Panc1 (cell line): ENCODE measurements around the gene CANT1. TPM values are rescaled to one million over a fixed set of nuclear protein-coding genes. Genes with fewer than 3 reads are reported as not detected.

ENCODE experiments used
- ATAC-seq: fragments of 200-7000 bp; cut with Tn5 transposase; 2 replicates; pipeline ENCODE4 v1.9.1; 2020; ENCODE audit warnings: mild to moderate bottlenecking, moderate library complexity
- BruUV-seq: library from RNA; stranded (reverse); fragments of 400-500 nt; replicated peaks from 2 replicates; lab custom pipeline; 2021; lab: Mats Ljungman, UMichigan
- CTCF ChIA-PET: fragments of 300-600 bp; sonication (Branson Sonifier 250); formaldehyde crosslinking; loops from one replicate; lab custom pipeline; 2022; ENCODE audit warnings: antibody characterized with exemption; lab: Charles Lee
- POLR2A ChIA-PET: fragments of 300-600 bp; sonication (Branson Sonifier 250); formaldehyde crosslinking; loops from one replicate; lab custom pipeline; 2022; ENCODE audit warnings: antibody characterized with exemption; lab: Charles Lee
- DNase-seq: peaks from one replicate; pipeline ENCODE4 v3.0.0-alpha.2; 2010; ENCODE audit warnings: low read depth, low spot score
- H3K27ac ChIP-seq: 2 replicates; pipeline ENCODE4 v1.5.1; 2011; ENCODE audit warnings: mild to moderate bottlenecking, low read length, inconsistent platforms
- H3K27me3 ChIP-seq: fragments of 200-500 bp; sonication (Bioruptor generic); 2 replicates; pipeline ENCODE4 v1.6.0; 2014; ENCODE audit warnings: low read length, inconsistent platforms; ENCODE audit not compliant: control insufficient read depth, insufficient read depth
- H3K36me3 ChIP-seq: fragments of 200-500 bp; sonication (Bioruptor generic); 2 replicates; pipeline ENCODE4 v1.5.1; 2014; ENCODE audit warnings: inconsistent platforms, mild to moderate bottlenecking, low read length, moderate library complexity; ENCODE audit not compliant: control insufficient read depth, insufficient read depth
- H3K4me1 ChIP-seq: 2 replicates; pipeline ENCODE4 v1.5.1; 2011; ENCODE audit warnings: inconsistent platforms, mild to moderate bottlenecking, low read length, moderate library complexity; ENCODE audit not compliant: control insufficient read depth, insufficient read depth
- H3K4me3 ChIP-seq, 2 experiments: 2 replicates each; pipeline ENCODE4 v1.5.1; 2011 to 2012; ENCODE audit warnings: low read depth in 2 of 2, low read length in 2 of 2, mild to moderate bottlenecking in 2 of 2, inconsistent platforms in 1 of 2, moderate library complexity in 1 of 2
- H3K9me3 ChIP-seq: fragments of 200-500 bp; sonication (Bioruptor generic); 2 replicates; pipeline ENCODE4 v1.5.1; 2014; ENCODE audit warnings: low read depth, mild to moderate bottlenecking, inconsistent platforms, low read length, moderate library complexity; ENCODE audit not compliant: control insufficient read depth, insufficient read depth
- POLR2AphosphoS5 ChIP-seq: IDR thresholded peaks from 2 replicates; pipeline ENCODE4 v1.6.1; 2012; ENCODE audit warnings: mild to moderate bottlenecking, low read depth, low read length, moderate library complexity
- REST ChIP-seq, 2 experiments: IDR thresholded peaks; 2 replicates each; pipeline ENCODE4 v1.6.1; 2011 to 2012; ENCODE audit warnings: low read depth in 2 of 2, control low read depth in 1 of 2, low read length in 1 of 2, mild to moderate bottlenecking in 1 of 2, moderate library complexity in 1 of 2; ENCODE audit not compliant: insufficient read depth in 1 of 2
- SIN3A ChIP-seq: IDR thresholded peaks from 2 replicates; pipeline ENCODE4 v1.6.1; 2012; ENCODE audit warnings: low read depth, mild to moderate bottlenecking, low read length, moderate library complexity, borderline replicate concordance; ENCODE audit not compliant: insufficient read depth
- TCF7L2 ChIP-seq: IDR thresholded peaks from 2 replicates; pipeline ENCODE4 v1.6.1; 2011; ENCODE audit warnings: mild to moderate bottlenecking, low read depth, low read length, inconsistent platforms
- in situ Hi-C: cut with HindIII; loops from 2 replicates; pipeline ENCODE4 v1.10.0; 2016; ENCODE audit warnings: low sequenced_read_pairs, low pct_unique_long_range_greater_than_20kb
- intact Hi-C: fragments of 100-400 bp; cut with micrococcal nuclease; formaldehyde crosslinking; loops from one replicate; pipeline ENCODE4 v1.10.0; 2022; ENCODE audit not compliant: unreplicated experiment
- total RNA-seq: library from RNA; stranded (reverse); gene quantifications from one replicate; pipeline ENCODE4 v1.2.1, GENCODE V29; 2021; ENCODE audit not compliant: unreplicated experiment
- TF ChIP-seq, protein P1 (sequence below): fragments of 450-650 bp; IDR thresholded peaks from 2 replicates; pipeline ENCODE4 v1.5.1; 2017; ENCODE audit warnings: mild to moderate bottlenecking

Gene CANT1
- total RNA-seq, 1 experiment from 2014 or later: 160 TPM

DNA sequence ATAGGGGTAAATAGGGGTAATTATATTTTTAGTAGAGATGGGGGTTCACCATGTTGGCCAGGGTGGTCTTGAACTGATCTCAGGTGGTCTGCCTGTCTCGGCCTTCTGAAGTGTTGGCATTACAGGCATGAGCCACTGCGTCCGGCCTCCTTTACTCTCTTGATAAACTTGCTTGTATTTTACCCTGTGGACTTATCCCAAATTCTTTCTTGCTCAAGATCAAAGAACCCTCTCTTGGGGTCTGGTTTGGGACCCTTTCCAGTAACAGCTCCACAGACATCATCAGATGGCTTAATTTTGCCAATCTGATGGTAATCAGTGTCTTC is 8.8 kb upstream of the CANT1 start:
- Histone ChIP-seq H3K9me3 (peaks cover 17% of the 10 kb centered on the region; the same call in 1 of the 2 replicates), H3K27ac (no peak overlapping the region), H3K4me1 (0 out of 2 replicates have a peak, but pooled peaks cover 2% of the 10 kb centered on the region), H3K27me3 (peaks cover 14% of the 10 kb centered on the region), H3K4me3 (no peak overlapping the region), H3K36me3 (no peaks in the 10 kb centered on the region)
- ChIA-PET CTCF (interaction anchor here (0.6 kb wide), 1 partner anchor 26 kb away, joined by 3 read pairs; no protein-coding TSS in a partner anchor), POLR2A (interaction anchor here (0.7 kb wide), 1 partner anchor 334 kb away, joined by 4 read pairs; no protein-coding TSS in a partner anchor)
- DNase-seq: no peak
- in situ Hi-C loops (no loop called here), intact Hi-C loops (no loop called here)
- TF ChIP-seq, protein P1, sequence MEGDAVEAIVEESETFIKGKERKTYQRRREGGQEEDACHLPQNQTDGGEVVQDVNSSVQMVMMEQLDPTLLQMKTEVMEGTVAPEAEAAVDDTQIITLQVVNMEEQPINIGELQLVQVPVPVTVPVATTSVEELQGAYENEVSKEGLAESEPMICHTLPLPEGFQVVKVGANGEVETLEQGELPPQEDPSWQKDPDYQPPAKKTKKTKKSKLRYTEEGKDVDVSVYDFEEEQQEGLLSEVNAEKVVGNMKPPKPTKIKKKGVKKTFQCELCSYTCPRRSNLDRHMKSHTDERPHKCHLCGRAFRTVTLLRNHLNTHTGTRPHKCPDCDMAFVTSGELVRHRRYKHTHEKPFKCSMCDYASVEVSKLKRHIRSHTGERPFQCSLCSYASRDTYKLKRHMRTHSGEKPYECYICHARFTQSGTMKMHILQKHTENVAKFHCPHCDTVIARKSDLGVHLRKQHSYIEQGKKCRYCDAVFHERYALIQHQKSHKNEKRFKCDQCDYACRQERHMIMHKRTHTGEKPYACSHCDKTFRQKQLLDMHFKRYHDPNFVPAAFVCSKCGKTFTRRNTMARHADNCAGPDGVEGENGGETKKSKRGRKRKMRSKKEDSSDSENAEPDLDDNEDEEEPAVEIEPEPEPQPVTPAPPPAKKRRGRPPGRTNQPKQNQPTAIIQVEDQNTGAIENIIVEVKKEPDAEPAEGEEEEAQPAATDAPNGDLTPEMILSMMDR: no peak
- TF ChIP-seq TCF7L2 (no peak), POLR2AphosphoS5 (no peak), SIN3A (no peak), REST (IDR thresholded peaks at IDR 0.05; ENCODE audit: insufficient read depth in 1 of 2, low read depth in 2 of 2, low read length in 1 of 2) (no peak)
- no TSS peak for BruUV-seq
- ATAC-seq: no peak

- POLR2A ChIA-PET: no interaction called here
- CTCF ChIA-PET: no interaction called here
- Histone ChIP-seq H3K9me3 (peaks cover 17% of the 10 kb centered on the region; the same call in 1 of the 2 replicates), H3K27ac (no peak overlapping the region), H3K36me3 (no peaks in the 10 kb centered on the region), H3K4me3 (no peak overlapping the region), H3K4me1 (0 out of 2 replicates have a peak, but pooled peaks cover 2% of the 10 kb centered on the region), H3K27me3 (peaks cover 9% of the 10 kb centered on the region)
- ATAC-seq: no peak
- intact Hi-C loops: no loop called here
- TF ChIP-seq POLR2AphosphoS5: no peak
- no peak for TF ChIP-seq REST (IDR thresholded peaks at IDR 0.05; ENCODE audit: insufficient read depth in 1 of 2, low read depth in 2 of 2, low read length in 1 of 2)
- TF ChIP-seq, protein P1: no peak
- TF ChIP-seq SIN3A: no peak
- in situ Hi-C loops: no loop called here
- no peak for DNase-seq
- BruUV-seq: no TSS peak
These were observed 8.2 kb upstream of the CANT1 start for GRCh38 chr17:79017546-79018369.
